Endothelial cell of umbilical vein (primary cell): ENCODE results near the gene CEP104. TPM values are rescaled to one million over a fixed set of nuclear protein-coding genes. Genes with fewer than 3 reads are reported as not detected.

Source experiments
- BruUV-seq: library from RNA; stranded (reverse); fragments of 400-500 nt; replicated peaks from 2 replicates; lab custom pipeline; 2021; lab: Mats Ljungman, UMichigan
- CTCF ChIA-PET: fragments of 300-600, 350-600 bp; sonication (Branson Sonifier 250); formaldehyde crosslinking; loops from one replicate; lab custom pipeline; 2021; ENCODE audit warnings: antibody characterized with exemption, inconsistent platforms; lab: Charles Lee
- POLR2A ChIA-PET: fragments of 300-600, 350-600 bp; sonication (Branson Sonifier 250); formaldehyde crosslinking; loops from one replicate; lab custom pipeline; 2021; ENCODE audit warnings: antibody characterized with exemption, inconsistent platforms; lab: Charles Lee
- DNase-seq: peaks from one replicate; pipeline ENCODE4 v3.0.0-alpha.2; 2011; ENCODE audit warnings: low read depth, low spot score
- FAIRE-seq: peaks from 2 replicates; lab custom pipeline; 2011; peaks lifted over from hg19 to GRCh38; lab: Jason Lieb, UNC
- H2AFZ ChIP-seq: 2 replicates; pipeline ENCODE4 v1.6.0; 2012; ENCODE audit warnings: low read depth, low read length, control low read depth, inconsistent platforms
- H3K27ac ChIP-seq: 2 replicates; pipeline ENCODE4 v1.5.1; 2011; ENCODE audit warnings: low read depth, mild to moderate bottlenecking, control low read depth, low read length, moderate library complexity; ENCODE audit not compliant: insufficient read depth
- H3K27me3 ChIP-seq, 2 experiments: 2 replicates each; pipeline versions ENCODE4 v1.6.0 to v1.6.1; 2011; ENCODE audit warnings: low read length in 2 of 2, mixed read lengths in 1 of 2; ENCODE audit not compliant: control insufficient read depth in 2 of 2, insufficient read depth in 2 of 2
- H3K36me3 ChIP-seq, 2 experiments: 2 replicates in 1 of 2; 3 replicates in 1 of 2; pipeline ENCODE4 v1.5.1; 2011; ENCODE audit warnings: low read length in 2 of 2, mild to moderate bottlenecking in 1 of 2, moderate library complexity in 1 of 2; ENCODE audit not compliant: control insufficient read depth in 2 of 2, insufficient read depth in 2 of 2; ENCODE audit errors: extremely low read depth in 1 of 2
- H3K4me1 ChIP-seq: 3 replicates; pipeline ENCODE4 v1.5.1; 2011; ENCODE audit warnings: mild to moderate bottlenecking, low read length; ENCODE audit not compliant: control insufficient read depth, insufficient read depth; ENCODE audit errors: extremely low read depth
- H3K4me2 ChIP-seq: 2 replicates; pipeline ENCODE4 v1.6.1; 2011; ENCODE audit warnings: low read length, control low read depth, mixed read lengths; ENCODE audit not compliant: insufficient read depth
- H3K4me3 ChIP-seq, 3 experiments: fragments of 200-600 bp in 1 of 3; sonication (generic), shearing (Covaris generic) in 1 of 3; replicated peaks in 1 of 3; 2 replicates each; pipeline ENCODE4 v1.5.1; 2011 to 2016; ENCODE audit warnings: control low read depth in 3 of 3, low read length in 3 of 3, mild to moderate bottlenecking in 2 of 3, inconsistent platforms in 1 of 3, low read depth in 1 of 3, moderate library complexity in 1 of 3; ENCODE audit not compliant: insufficient read depth in 1 of 3
- H3K79me2 ChIP-seq: 2 replicates; pipeline ENCODE4 v1.6.0; 2012; ENCODE audit warnings: low read length, inconsistent platforms; ENCODE audit not compliant: control insufficient read depth, insufficient read depth
- H3K9ac ChIP-seq: replicated peaks from 2 replicates; pipeline ENCODE3; 2011; ENCODE audit warnings: low read length, control low read depth; ENCODE audit not compliant: insufficient read depth; ENCODE audit errors: extremely low read depth
- H3K9me1 ChIP-seq: replicated peaks from 3 replicates; pipeline ENCODE4 v1.6.0; 2011; ENCODE audit warnings: mild to moderate bottlenecking, low read length; ENCODE audit not compliant: control insufficient read depth, insufficient read depth; ENCODE audit errors: extremely low read depth
- H3K9me3 ChIP-seq: replicated peaks from 2 replicates; pipeline ENCODE4 v1.5.1; 2012; ENCODE audit warnings: low read length, inconsistent platforms; ENCODE audit not compliant: control insufficient read depth, insufficient read depth
- H4K20me1 ChIP-seq: replicated peaks from 2 replicates; pipeline ENCODE3; 2011; ENCODE audit warnings: mild to moderate bottlenecking, low read length; ENCODE audit not compliant: control insufficient read depth, insufficient read depth; ENCODE audit errors: extremely low read depth
- EZH2 ChIP-seq: IDR thresholded peaks from 2 replicates; pipeline ENCODE4 v1.6.1; 2012; ENCODE audit warnings: borderline replicate concordance, low read depth, mild to moderate bottlenecking, moderate library complexity, low read length, inconsistent platforms; ENCODE audit not compliant: severe bottlenecking
- FOS ChIP-seq: IDR thresholded peaks from 2 replicates; pipeline ENCODE4 v1.6.1; 2011; ENCODE audit warnings: mild to moderate bottlenecking, low read length, moderate library complexity, borderline replicate concordance; ENCODE audit not compliant: insufficient read depth
- GATA2 ChIP-seq: IDR thresholded peaks from 2 replicates; pipeline ENCODE4 v1.7.0; 2011; ENCODE audit warnings: low read depth, mild to moderate bottlenecking, moderate library complexity, mixed read lengths, low read length; ENCODE audit not compliant: insufficient read length, insufficient read depth
- JUN ChIP-seq: IDR thresholded peaks from 2 replicates; pipeline ENCODE4 v1.6.1; 2011; ENCODE audit warnings: borderline replicate concordance, low read depth; ENCODE audit not compliant: insufficient read length, insufficient read depth
- MYC ChIP-seq: IDR thresholded peaks from one replicate; pipeline ENCODE4 v1.6.1; 2011; ENCODE audit warnings: mild to moderate bottlenecking, low read depth, low read length
- POLR2A ChIP-seq: IDR thresholded peaks from 2 replicates; pipeline ENCODE4 v1.6.1; 2012; ENCODE audit warnings: low read depth, mild to moderate bottlenecking, control low read depth, low read length
- POLR2AphosphoS5 ChIP-seq: IDR thresholded peaks from 2 replicates; pipeline ENCODE4 v1.6.1; 2012; ENCODE audit warnings: low read depth, mild to moderate bottlenecking, control low read depth, low read length, moderate library complexity; ENCODE audit not compliant: insufficient read depth
- dilution Hi-C: fragments of 300-500 bp; cut with MboI; formaldehyde crosslinking; loops from one replicate; pipeline ENCODE4 v1.15.0; 2019; ENCODE audit warnings: low sequenced_read_pairs; ENCODE audit not compliant: extremely low pct_ligation_motif_present
- intact Hi-C: fragments of 100-400 bp; cut with micrococcal nuclease; formaldehyde crosslinking; loops from one replicate; pipeline ENCODE4 v1.10.0; 2022
- polyA plus RNA-seq, 4 experiments: library from polyadenylated mRNA; depleted of rRNA in 3 of 4; stranded (reverse) in 3 of 4; unstranded in 1 of 4; fragments of >200 nt; gene quantifications; 2 replicates each; pipeline versions ENCODE4 v1.2.1 to v1.2.3, GENCODE V29; 2011 to 2012; ENCODE audit warnings: missing spikeins in 1 of 4
- total RNA-seq: library from RNA; stranded (reverse); gene quantifications from 2 replicates; pipeline ENCODE4 v1.2.3, GENCODE V29; 2021
- TF ChIP-seq, protein P1 (sequence below), 2 donors: IDR thresholded peaks; 1 replicate in 1 of 2; 2 replicates in 1 of 2; pipeline ENCODE4 v1.5.1; 2011; ENCODE audit warnings: low read length in 2 of 2, mild to moderate bottlenecking in 2 of 2, moderate library complexity in 2 of 2, control low read depth in 1 of 2, inconsistent platforms in 1 of 2, low read depth in 1 of 2; ENCODE audit not compliant: insufficient read depth in 1 of 2; ENCODE audit errors: extremely low read depth in 1 of 2
- TF ChIP-seq, protein P2 (sequence below): IDR thresholded peaks from 2 replicates; pipeline ENCODE4 v1.6.1; 2011; ENCODE audit not compliant: insufficient read depth, insufficient read length

CEP104 gene
- total and polyA plus RNA-seq, 2 donors (not counting 3 experiments of a cell fraction or from before 2014, with no cell fraction given): 12.4 to 43.0 TPM

DNA sequence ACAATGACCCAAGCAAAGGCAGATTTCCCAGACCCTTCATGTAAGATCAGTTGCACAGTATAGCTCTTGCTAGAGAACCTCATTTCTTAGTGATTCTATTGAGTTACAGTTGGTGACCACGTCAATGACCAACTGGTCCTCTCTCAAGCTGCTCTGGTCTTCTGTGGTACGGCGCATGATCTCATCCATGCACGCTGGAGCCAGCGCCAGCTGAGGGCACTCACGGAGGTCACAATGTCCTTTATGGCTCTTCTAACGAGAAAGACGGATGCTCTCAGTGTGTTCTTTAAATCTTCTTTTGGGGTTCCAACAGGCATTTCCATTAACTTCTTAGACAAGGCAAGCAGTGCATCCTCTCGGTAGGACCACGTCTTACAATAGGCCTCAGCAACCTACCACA lies 22.3 kb downstream of the CEP104 start:
- CTCF ChIA-PET: no interaction called here
- H3K9ac ChIP-seq: no peak overlapping the region
- H3K4me2 ChIP-seq: no peak overlapping the region
- DNase-seq (no peak), FAIRE-seq (no peak)
- dilution Hi-C loops: no loop called here
- H3K4me3 ChIP-seq: no peak overlapping the region
- no peaks in the 10 kb centered on the region for H3K9me1 ChIP-seq
- no peaks in the 10 kb centered on the region for H4K20me1 ChIP-seq
- peaks cover under 1 to 15% of the 10 kb centered on the region in 2 experiments for H3K36me3 ChIP-seq
- no peak for TF ChIP-seq EZH2
- POLR2A ChIA-PET: no interaction called here
- no peaks in the 10 kb centered on the region for H3K4me1 ChIP-seq
- no peaks in the 10 kb centered on the region for H3K9me3 ChIP-seq
- no peaks in the 10 kb centered on the region for H3K27me3 ChIP-seq
- H3K79me2 ChIP-seq: no peaks in the 10 kb centered on the region
- H3K27ac ChIP-seq: no peak overlapping the region
- intact Hi-C loops: no loop called here
- no peak overlapping the region for H2AFZ ChIP-seq
- no TSS peak for BruUV-seq

DNA sequence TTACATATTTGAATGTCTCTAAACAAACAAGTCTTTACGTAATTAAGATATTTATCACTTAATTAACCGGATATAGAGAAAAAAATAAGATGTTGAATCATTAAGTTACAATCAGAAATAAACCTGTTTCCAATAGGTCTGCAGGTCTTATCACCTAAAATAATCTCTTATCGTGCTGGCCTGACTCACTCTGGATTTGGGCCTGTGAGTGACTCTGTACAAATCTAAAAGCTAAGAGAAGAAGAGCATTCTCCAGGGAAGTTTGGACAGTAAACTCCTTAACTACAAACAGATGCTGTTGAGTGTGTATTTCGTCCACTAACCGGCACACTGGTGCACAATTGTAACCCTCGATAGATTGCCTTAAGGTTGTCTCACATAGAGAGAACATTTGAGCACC lies 25.3 kb downstream of the CEP104 start:
- peaks cover 7 to 12% of the 10 kb centered on the region in 2 experiments for H3K36me3 ChIP-seq
- H3K4me2 ChIP-seq: no peak overlapping the region
- no peaks in the 10 kb centered on the region for H3K27me3 ChIP-seq
- TF ChIP-seq EZH2 (no peak), GATA2 (no peak), MYC (no peak), FOS (no peak), POLR2AphosphoS5 (no peak), JUN (no peak), POLR2A (no peak)
- TF ChIP-seq, protein P1, sequence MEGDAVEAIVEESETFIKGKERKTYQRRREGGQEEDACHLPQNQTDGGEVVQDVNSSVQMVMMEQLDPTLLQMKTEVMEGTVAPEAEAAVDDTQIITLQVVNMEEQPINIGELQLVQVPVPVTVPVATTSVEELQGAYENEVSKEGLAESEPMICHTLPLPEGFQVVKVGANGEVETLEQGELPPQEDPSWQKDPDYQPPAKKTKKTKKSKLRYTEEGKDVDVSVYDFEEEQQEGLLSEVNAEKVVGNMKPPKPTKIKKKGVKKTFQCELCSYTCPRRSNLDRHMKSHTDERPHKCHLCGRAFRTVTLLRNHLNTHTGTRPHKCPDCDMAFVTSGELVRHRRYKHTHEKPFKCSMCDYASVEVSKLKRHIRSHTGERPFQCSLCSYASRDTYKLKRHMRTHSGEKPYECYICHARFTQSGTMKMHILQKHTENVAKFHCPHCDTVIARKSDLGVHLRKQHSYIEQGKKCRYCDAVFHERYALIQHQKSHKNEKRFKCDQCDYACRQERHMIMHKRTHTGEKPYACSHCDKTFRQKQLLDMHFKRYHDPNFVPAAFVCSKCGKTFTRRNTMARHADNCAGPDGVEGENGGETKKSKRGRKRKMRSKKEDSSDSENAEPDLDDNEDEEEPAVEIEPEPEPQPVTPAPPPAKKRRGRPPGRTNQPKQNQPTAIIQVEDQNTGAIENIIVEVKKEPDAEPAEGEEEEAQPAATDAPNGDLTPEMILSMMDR (IDR thresholded peaks at IDR 0.05; ENCODE audit: extremely low read depth in 1 of 2, insufficient read depth in 1 of 2, low read depth in 1 of 2, low read length in 2 of 2): no peak
- TF ChIP-seq, protein P2, sequence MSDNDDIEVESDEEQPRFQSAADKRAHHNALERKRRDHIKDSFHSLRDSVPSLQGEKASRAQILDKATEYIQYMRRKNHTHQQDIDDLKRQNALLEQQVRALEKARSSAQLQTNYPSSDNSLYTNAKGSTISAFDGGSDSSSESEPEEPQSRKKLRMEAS: no peak
- H3K27ac ChIP-seq: no peak overlapping the region
- no peaks in the 10 kb centered on the region for H3K9me1 ChIP-seq
- no peaks in the 10 kb centered on the region for H3K79me2 ChIP-seq
- FAIRE-seq (no peak), DNase-seq (no peak)
- dilution Hi-C loops (no loop called here), intact Hi-C loops (no loop called here)
- no peak overlapping the region for H3K9ac ChIP-seq
- ChIA-PET CTCF (no interaction called here), POLR2A (no interaction called here)
- H3K4me3 ChIP-seq: no peak overlapping the region
- no peaks in the 10 kb centered on the region for H4K20me1 ChIP-seq
- H2AFZ ChIP-seq: no peak overlapping the region
- no peaks in the 10 kb centered on the region for H3K4me1 ChIP-seq
- no TSS peak for BruUV-seq
- no peaks in the 10 kb centered on the region for H3K9me3 ChIP-seq
